NCI-H2171 (cell line): Measurements from ENCODE around the gene CEP112.

Source experiments
- DNase-seq: peaks from one replicate; lab custom pipeline; 2025; lab: John Stamatoyannopoulos, UW

The CEP112 gene

GRCh38 chr17:65931246-65932149, 260.4 kb downstream of the CEP112 start:
- no peak for DNase-seq

- no peak for DNase-seq
Measured at GRCh38 chr17:65930140-65930730, 261.7 kb downstream of the CEP112 start.

GRCh38 chr17:65926599-65926998, 265.3 kb downstream of the CEP112 start:
- DNase-seq = no peak

DNA sequence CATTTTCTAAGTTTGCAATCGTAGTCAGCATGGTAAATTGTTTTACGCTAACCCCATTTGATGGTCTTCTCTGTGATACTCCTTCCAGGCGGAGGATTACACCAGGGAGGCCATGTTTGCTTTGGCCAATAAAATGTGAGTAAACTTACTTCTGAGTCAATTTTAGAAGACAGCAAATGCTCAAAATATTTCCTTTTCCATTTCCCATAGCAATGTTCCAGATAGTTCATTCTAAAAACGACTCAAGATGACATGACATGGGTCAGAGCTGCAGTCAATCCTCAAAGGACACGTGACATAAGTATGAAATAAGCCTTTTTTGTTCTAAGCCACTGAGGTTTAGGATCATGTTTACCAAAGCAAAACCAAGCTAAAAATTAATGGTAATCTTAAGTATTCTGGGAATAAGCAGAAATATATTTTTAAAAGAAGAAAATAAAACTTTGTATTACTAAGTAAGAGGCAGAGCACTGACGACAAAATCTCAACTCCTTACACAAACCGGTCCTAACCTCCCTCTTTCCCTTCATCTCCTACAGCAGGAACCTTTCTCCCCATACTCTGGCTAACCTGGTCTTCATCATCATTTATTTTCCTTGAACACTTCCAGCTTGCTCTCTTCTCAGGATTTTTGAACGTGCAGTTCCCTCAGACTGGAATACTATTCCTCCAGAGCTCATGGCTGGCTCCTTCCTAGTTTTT, 266.2 kb downstream of the CEP112 start:
- DNase-seq = no peak

- DNase-seq = no peak
Measured at GRCh38 chr17:65920996-65921395, 270.9 kb downstream of the CEP112 start.

- no peak for DNase-seq
Measured at GRCh38 chr17:65918916-65919315, 273.0 kb downstream of the CEP112 start.

GRCh38 chr17:65918500-65918899, 273.4 kb downstream of the CEP112 start:
- DNase-seq = no peak

GRCh38 chr17:65917560-65917959, 274.4 kb downstream of the CEP112 start:
- DNase-seq = no peak

GRCh38 chr17:65916425-65916824, 275.5 kb downstream of the CEP112 start:
- DNase-seq = no peak

DNA sequence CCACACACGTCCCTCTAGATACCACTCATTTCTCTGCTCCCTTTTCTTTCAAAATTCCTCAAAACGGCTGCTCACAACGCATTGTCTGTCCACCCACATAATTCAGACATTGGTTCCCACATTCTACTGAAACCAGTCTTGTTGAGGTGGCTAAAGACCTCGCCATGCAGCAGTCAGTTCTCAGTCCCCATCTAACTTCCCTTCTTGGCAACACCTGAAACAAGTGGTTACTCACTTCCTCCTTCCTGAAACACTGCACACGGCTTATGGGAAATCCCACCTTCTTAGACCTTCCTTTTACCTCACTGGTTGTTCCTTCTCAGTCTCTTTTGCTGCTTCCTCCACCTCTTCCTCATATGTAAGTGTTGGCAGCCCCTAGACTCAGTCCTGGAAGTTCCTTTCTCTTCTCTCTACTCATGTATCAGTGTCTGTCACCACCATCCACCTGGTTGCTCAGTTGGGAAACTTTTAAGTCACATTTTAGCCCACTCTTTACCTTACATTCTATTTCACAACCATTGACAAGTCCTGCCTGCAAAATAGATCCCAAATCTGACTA, 277.1 kb downstream of the CEP112 start:
- no peak for DNase-seq

GRCh38 chr17:65913326-65913850, 278.5 kb downstream of the CEP112 start:
- no peak for DNase-seq

DNA sequence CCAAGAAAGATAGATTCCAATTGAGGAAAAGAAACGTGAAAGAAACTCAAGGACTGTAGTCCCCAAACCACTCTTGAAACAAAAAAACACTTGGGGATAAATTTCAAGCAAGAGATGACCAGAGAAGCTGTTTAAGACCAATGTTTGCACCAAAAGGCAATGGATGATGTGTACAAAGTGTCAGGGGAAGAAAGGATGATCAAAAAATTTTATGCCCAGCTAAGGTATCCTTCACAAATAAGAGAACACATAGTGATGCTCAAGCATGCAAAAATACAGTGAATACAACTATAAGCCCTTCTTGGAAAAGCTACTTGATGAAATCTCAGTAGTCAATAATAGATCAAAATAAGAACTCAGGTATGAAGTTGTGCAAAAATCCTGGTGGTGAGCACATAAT, 281.1 kb downstream of the CEP112 start:
- no peak for DNase-seq

DNA sequence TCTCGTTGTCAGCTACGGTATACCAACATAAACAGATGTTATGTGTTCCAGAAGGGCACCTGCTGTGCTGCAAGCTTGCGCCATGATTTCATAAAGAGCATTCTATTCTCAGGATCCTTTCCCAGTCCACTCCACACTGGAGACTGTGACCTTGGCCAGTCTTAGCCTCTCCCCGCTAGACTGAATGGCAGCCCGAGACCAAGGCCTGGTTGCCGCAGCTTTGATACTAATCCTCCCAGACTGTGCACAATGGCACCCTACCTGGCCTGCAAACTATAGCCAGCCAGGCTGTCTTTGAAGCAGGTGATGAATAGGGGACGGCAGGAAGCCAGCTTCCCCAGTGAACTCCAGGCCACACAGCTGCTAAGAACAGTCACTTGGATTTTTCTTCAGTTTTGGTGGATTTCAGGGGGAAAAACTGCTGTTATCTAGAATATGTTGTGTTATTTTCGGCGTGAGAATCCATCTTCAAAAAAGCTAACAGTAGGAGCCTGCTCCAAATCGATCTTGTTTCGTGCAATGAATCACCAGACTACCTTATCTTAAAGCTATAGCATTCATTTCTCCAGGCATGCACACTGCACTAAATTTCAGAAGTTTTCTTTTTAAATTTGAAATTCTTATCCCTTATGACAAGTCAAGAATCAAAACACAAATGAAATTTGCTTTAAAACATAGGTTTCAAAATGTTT, 289.0 kb downstream of the CEP112 start:
- DNase-seq = no peak

DNA sequence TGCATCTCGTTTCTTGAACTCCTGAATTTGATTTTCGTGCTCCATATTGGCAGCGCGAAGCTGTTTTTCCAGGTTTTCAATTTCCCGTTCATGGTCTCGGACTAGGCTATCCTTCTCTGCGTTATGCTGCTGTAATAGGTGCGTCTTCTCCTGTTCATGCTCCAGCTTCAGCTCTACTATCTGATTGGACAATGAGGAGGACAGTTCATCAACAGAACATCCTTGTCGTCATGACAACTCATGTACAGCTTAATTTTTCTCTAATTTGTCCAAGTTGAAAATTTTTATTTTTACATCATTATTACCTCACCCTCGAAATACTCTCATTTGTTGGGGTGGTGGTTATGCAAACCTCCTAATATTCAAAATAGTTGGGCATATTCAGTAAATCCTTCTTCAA, 289.8 kb downstream of the CEP112 start:
- no peak for DNase-seq

- DNase-seq = no peak
Measured at GRCh38 chr17:65901394-65901793, 290.5 kb downstream of the CEP112 start.

DNA sequence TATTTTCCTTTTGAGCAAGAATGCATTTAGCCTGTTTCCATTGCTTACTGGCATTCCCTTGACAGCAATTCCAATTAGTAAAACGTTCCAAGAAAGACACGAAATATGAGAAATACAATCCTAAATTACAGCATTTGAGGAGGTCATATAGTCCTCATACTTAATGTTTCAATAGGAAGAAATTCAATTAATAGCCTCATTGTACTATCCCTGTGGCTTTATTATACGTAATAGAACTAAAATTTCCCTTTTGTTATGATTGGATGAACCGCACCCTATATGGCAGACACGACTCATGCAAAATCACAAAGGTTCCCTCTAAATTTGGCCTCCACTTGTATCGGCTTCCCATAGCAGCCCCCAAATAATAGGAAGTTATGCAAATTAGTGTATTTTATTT, 291.7 kb downstream of the CEP112 start:
- no peak for DNase-seq

DNA sequence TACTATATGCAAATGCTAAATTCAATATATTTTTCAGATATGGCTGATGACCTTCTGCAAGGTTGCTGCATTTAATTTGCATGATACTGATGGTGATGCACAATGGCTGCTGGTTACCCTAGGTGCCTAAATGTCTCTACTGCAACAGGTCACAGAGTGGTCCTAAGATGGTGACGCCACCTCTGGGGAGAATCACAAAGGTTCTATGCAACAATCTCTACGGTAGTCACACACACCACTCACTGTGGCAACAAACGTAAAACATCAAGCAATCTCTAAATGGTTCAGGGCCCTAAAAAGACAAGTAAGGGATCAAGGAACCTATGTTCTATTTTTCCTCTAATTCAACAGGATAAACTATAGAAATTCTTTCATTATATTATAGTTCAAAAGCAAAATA, 293.3 kb downstream of the CEP112 start:
- no peak for DNase-seq

- DNase-seq = no peak
Measured at GRCh38 chr17:65896889-65897288, 295.0 kb downstream of the CEP112 start.

- no peak for DNase-seq
Measured at GRCh38 chr17:65895969-65896368, 296.0 kb downstream of the CEP112 start.

DNA sequence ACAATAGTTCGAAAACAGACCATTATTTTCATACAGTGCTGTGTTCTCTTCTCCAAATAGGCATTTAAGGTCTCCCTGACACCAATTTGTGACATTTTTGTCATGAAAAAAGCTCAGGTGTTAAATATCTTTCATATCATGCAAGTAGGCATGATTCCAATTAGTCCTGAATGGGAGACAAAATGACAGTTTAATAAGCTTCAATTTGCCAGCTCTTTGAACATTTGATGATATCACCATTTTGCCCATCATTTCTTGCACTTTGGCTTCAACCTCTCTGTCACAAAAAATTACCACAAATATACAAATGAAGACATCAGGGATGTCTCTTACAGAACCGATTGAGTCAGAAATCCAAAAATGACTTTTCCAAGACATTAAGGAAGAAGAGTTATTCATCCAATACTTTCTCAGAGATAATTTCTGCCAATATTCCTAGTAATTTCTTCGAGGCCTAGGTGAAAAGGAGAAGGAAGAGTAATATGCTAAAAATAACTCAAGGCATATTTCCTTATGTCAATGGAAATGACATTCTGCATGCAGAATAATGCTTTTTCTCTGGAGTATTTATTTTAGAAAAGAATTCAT, 298.1 kb downstream of the CEP112 start:
- DNase-seq = no peak

DNA sequence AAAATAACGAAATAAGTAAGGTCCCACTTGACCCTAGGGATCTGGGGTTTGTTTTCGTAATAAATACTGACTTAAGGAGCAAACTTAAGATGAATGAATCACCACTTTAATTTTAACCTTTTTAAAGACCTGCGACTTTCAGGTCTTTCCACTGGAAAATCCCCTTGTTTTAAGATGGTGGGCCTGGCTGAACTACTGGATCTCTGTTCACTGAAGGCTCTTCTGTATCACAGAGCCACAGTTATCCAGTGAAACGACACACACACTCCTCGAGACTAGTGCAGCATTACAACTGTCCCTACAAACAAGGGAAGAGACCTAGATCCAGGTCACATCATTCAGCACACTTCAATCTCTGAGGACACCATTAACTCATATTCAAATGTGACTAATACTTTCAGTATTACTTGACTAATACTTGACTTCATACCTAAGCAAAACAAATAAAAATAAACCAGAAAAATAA, 299.0 kb downstream of the CEP112 start:
- no peak for DNase-seq
